GM23248 (cell line): ENCODE data around the gene SLC46A1.

ENCODE experiments used
- EZH2 ChIP-seq: fragments of 200-600 bp; sonication (generic); IDR thresholded peaks from 2 replicates; pipeline ENCODE4 v1.6.1; 2018; ENCODE audit warnings: antibody characterized with exemption, mild to moderate bottlenecking; ENCODE audit not compliant: insufficient read depth, poor library complexity, severe bottlenecking
- EZH2phosphoT487 ChIP-seq: fragments of 200-600 bp; sonication (generic); IDR thresholded peaks from 2 replicates; pipeline ENCODE4 v1.6.1; 2018; ENCODE audit warnings: antibody characterized with exemption, moderate library complexity, mild to moderate bottlenecking, low read depth; ENCODE audit not compliant: insufficient read depth

DNA sequence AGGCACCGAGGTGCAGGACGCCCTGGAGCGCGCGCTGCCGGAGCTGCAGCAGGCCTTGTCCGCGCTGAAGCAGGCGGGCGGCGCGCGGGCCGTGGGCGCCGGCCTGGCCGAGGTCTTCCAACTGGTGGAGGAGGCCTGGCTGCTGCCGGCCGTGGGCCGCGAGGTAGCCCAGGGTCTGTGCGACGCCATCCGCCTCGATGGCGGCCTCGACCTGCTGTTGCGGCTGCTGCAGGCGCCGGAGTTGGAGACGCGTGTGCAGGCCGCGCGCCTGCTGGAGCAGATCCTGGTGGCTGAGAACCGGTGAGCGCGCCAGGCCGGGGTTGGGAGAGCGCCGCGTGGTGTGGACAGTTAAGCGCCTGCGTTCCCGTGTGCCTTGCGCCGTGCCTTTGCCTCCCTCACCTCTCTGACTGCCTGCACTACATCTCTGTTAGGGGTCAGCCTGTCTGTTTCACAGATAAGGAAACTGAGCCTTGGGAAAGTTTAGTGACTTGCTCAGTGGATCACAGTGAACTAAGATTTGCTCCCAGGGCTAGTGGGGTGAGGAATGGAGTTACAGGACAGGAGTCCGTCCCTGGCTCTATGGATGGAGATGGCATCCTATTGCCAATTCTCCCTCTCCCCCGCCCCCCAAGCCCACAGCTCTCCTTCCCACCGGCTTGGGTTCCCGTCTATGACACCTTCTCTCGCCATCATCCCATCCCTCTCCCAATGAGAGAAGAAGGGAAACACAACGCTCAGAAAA lies 33.6 kb downstream of the SLC46A1 start:
- TF ChIP-seq EZH2 (no peak), EZH2phosphoT487 (no peak)
